Stimulated activated naive B cell treated with anti-CD40 and anti-IgM and Interleukin-4, amounts not matched to agents 10 μg/mL and 1 μg/mL and 100 μg/mL, for 72 hours (primary cell): ENCODE measurements around the gene SHF.

Experiments
- ATAC-seq, 2 donors: fragments of 150-1000 bp; cut with Tn5 transposase; replicated peaks; 2 replicates each; pipeline ENCODE4 v1.10.0; 2021; ENCODE audit warnings: moderate library complexity in 1 of 2
- DNase-seq: peaks from one replicate; pipeline ENCODE4 v3.0.0; 2021
- H3K27ac Mint-ChIP-seq: one replicate; pipeline ENCODE4 v1.8.0; 2022; ENCODE audit warnings: mild to moderate bottlenecking, mixed read lengths
- H3K27me3 Mint-ChIP-seq, 2 donors: one replicate each; pipeline ENCODE4 v1.8.0; 2022; ENCODE audit warnings: mixed read lengths in 2 of 2
- H3K36me3 Mint-ChIP-seq, 2 donors: one replicate each; pipeline ENCODE4 v1.8.0; 2022; ENCODE audit warnings: mixed read lengths in 2 of 2, mild to moderate bottlenecking in 1 of 2
- H3K4me1 Mint-ChIP-seq, 2 donors: one replicate each; pipeline ENCODE4 v1.8.0; 2022; ENCODE audit warnings: mixed read lengths in 2 of 2, mild to moderate bottlenecking in 1 of 2
- H3K4me3 Mint-ChIP-seq, 2 donors: one replicate each; pipeline ENCODE4 v1.8.0; 2022; ENCODE audit warnings: mild to moderate bottlenecking in 2 of 2, mixed read lengths in 2 of 2, moderate library complexity in 1 of 2
- H3K9me3 Mint-ChIP-seq, 2 donors: one replicate each; pipeline ENCODE4 v1.8.0; 2022; ENCODE audit warnings: mixed read lengths in 2 of 2, mild to moderate bottlenecking in 1 of 2

Gene SHF

DNA sequence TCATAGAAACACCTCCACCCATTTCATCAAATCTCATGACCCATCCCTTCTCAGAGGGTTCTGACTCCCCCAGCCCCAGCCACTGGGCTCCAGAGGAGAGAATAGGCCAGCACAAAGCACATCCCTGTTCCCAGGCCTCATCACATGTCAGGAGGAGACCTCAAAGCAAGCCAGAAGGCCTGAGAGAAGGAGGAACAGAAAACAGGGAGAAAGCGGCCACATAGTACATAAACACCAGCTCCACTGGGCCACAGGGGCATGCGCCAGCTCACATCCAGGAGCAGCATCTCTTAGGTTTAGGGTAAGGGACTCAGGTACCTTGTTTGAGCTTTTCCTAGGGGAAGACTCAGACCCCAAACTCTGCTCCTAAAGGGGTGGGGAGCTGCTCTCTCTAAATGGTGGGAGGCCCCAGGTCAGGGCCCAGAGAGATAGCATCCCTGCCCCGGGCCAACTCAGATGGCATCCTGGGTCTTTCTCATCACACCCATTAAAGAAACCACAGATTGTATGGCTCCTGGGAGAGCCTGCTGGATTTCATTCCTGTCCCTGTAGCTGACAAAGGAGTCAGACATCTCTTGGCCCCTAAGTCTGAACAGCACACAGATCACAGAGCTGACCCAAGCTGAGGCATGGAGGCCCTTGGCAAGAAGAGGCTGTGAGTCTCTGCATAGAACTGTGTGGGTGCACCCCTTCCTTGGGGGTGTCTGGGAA lies 2.5 kb downstream of the SHF start:
- Mint-ChIP-seq H3K9me3 (no peaks in the 10 kb centered on the region), H3K27ac (peak overlapping the region; percentile 80), H3K36me3 (peaks cover 12 to 24% of the 10 kb centered on the region in 2 donors), H3K4me3 (peak overlapping the region in 1 of 2 donors; percentile 12), H3K4me1 (peaks cover 44 to 63% of the 10 kb centered on the region in 2 donors), H3K27me3 (no peaks in the 10 kb centered on the region)
- DNase-seq (no peak), ATAC-seq (no peak)

DNA sequence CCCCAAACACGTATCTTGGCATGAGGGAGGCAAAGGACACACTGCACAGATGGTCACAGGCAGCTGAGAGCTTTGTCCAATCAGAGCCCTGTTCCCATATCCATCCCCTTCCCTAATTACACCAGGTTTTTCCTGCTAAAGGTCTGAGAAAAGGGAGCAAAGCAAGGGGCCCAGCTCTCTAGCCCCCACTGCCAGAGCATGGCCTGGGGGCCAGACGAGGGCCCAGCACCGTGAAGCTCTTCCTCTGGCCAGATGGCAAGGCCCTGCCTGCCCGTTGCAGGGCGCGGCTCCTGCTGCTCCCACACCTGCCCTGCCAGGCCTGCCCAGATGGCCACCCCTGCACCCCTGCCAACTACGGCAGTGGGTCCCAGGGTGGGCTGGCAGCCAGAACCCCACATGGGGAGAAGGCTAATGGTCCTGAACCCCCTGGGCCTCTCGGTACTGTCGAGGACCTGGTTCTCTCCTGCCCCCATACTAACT lies 3.2 kb downstream of the SHF start:
- H3K4me3 Mint-ChIP-seq = no peak overlapping the region
- H3K27ac Mint-ChIP-seq = peak overlapping the region; percentile 80

DNA sequence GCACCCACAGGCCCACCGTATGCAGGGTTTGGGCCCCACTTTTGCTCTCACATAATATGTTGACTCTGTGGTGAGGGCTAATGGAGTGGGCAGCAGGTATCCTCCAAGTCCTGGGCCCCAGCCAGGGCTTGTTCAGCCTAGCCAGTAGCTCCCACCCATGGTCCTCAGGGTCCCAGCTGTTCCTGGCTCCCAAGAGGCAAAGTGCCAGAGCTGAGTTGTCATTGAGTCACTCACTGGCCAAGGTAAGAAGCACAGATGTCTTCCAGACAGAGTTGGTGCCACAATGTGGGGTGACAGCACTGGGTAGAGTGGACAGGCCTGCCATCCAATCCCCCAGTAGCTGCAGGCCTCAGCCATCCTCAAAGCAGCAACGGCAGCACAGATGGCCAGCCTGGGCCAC lies 4.3 kb downstream of the SHF start:
- Mint-ChIP-seq H3K27ac (no peak overlapping the region), H3K27me3 (no peaks in the 10 kb centered on the region), H3K4me1 (peaks cover 45 to 62% of the 10 kb centered on the region in 2 donors), H3K4me3 (no peak overlapping the region), H3K36me3 (peaks cover 12 to 27% of the 10 kb centered on the region in 2 donors), H3K9me3 (no peaks in the 10 kb centered on the region)
- ATAC-seq = no peak
- no peak for DNase-seq

More for the DNA sequence above, 3.2 kb downstream of the SHF start:
- ATAC-seq (no peak), DNase-seq (no peak)
- H3K9me3 Mint-ChIP-seq = no peaks in the 10 kb centered on the region
- peaks cover 12 to 27% of the 10 kb centered on the region in 2 donors for H3K36me3 Mint-ChIP-seq
- no peaks in the 10 kb centered on the region for H3K27me3 Mint-ChIP-seq
- H3K4me1 Mint-ChIP-seq = peaks cover 47 to 65% of the 10 kb centered on the region in 2 donors

- no peak overlapping the region for H3K4me3 Mint-ChIP-seq
- no peak overlapping the region for H3K27ac Mint-ChIP-seq
- H3K4me1 Mint-ChIP-seq = peaks cover 41 to 58% of the 10 kb centered on the region in 2 donors
- no peak for DNase-seq
- H3K9me3 Mint-ChIP-seq = no peaks in the 10 kb centered on the region
- no peaks in the 10 kb centered on the region for H3K27me3 Mint-ChIP-seq
- peaks cover 12 to 27% of the 10 kb centered on the region in 2 donors for H3K36me3 Mint-ChIP-seq
- no peak for ATAC-seq
These were observed 4.8 kb downstream of the SHF start for GRCh38 chr15:45182996-45183395.

DNA sequence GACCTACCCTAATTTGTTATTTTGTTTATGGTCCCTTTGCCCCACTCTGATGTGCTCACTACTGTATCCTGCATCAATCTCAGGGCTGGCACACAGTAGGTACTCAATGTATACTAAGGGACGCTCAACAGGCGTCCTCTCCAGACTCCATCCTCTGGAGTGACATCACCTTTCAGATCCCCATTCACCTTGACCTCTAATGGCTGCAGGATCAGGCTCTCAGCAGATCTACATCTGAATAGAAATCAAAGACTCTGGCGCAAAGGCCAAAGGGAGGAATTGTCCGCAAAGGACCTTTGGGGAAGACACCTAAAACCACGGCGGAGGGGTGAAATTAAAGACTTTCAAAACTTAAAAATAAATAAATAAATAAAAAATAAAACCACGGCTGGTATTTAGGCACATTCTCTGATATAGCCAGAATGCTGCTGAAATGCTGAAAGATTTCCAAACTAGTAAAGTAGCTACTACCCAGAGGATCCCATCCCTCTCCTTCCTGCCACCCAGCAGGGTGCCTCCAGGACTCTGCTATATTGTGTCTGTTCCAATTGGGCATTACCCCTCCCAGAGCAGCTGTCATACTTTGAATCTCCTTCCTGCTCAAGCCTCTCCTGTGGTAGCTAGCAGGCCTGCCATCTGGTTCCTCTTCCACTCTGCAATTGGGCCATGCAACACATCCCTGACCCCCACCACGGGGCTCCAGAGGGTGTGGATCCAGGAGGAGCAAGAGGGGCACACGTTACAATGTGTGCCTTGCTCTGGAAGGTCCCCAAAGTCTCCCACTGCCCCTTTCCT lies 6.1 kb downstream of the SHF start:
- no peak for DNase-seq
- Mint-ChIP-seq H3K27ac (no peak overlapping the region), H3K4me1 (peaks cover 37 to 53% of the 10 kb centered on the region in 2 donors), H3K27me3 (no peaks in the 10 kb centered on the region), H3K36me3 (peaks cover 23 to 34% of the 10 kb centered on the region in 2 donors), H3K9me3 (no peaks in the 10 kb centered on the region), H3K4me3 (no peak overlapping the region)
- ATAC-seq = no peak

DNA sequence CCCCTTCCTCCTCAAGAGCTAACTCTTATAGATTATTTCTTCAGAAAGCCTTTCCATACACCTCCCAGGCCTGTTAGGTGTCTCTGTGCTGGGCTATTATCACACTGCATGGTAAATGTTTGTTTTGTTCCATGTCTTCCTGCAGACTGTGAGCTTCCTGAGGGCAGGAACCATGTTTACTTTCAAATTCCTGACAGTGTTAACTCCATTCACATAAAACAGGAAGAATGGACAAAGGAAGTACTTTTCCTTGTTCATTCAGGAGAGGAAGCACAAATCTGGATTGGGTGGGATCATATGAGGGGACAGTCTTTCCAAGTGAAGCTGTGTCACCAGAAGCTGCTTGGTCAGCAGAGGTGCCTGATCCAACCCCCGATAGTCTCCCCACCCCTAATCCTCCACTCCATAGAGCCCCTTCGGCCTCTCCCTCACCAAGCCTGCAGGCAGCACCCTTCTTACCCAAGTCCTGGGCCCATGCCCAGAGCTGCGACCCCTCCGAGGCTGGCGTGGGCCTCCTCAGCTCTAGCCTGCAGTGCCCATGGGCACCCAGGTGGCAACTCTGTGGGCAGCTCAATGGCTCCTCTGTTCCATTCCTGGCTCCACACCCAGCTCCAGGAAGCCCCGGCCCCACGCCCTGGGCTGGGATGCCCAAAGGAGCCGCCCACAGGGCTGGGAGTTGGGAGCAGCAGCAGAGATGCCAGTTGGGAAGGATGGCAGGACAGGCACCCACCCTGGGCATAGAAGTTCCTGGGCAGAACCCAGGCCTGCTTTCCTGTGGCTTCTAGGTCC lies 6.9 kb downstream of the SHF start:
- Mint-ChIP-seq H3K36me3 (peaks cover 26 to 41% of the 10 kb centered on the region in 2 donors), H3K27ac (no peak overlapping the region), H3K4me1 (peaks cover 31 to 44% of the 10 kb centered on the region in 2 donors), H3K9me3 (no peaks in the 10 kb centered on the region), H3K4me3 (no peak overlapping the region), H3K27me3 (no peaks in the 10 kb centered on the region)
- no peak for DNase-seq
- ATAC-seq = no peak

DNA sequence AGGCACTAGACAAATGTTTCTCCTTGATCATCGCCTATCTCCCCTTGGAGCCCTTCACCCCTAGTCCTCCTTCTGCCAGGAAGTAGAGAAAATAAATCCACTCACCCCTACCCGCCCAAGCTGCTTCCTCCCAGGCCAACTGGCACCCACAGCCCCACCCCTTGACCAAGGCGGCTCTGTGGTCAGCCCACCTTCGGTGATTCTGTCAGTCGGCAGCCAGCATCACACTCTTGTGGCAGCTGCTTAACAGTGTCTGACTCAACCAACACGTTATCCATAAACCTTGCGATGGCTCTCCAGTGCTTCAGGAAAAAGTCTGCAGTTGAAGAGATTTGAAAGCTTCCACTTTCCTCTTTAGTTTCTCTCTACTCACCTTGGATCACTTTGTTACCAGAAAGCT lies 7.6 kb downstream of the SHF start:
- DNase-seq (no peak), ATAC-seq (peak; percentile 26 to 31)
- H3K4me3 Mint-ChIP-seq = no peak overlapping the region
- H3K4me1 Mint-ChIP-seq = peaks cover 26 to 38% of the 10 kb centered on the region in 2 donors
- no peaks in the 10 kb centered on the region for H3K27me3 Mint-ChIP-seq
- H3K27ac Mint-ChIP-seq = peak overlapping the region; percentile 70
- H3K36me3 Mint-ChIP-seq = peaks cover 29 to 43% of the 10 kb centered on the region in 2 donors
- no peaks in the 10 kb centered on the region for H3K9me3 Mint-ChIP-seq

- peaks cover 35 to 48% of the 10 kb centered on the region in 2 donors for H3K36me3 Mint-ChIP-seq
- no peak overlapping the region for H3K4me3 Mint-ChIP-seq
- ATAC-seq (peak; percentile 39 to 42), DNase-seq (no peak)
- H3K9me3 Mint-ChIP-seq = no peaks in the 10 kb centered on the region
- H3K4me1 Mint-ChIP-seq = peaks cover 22 to 30% of the 10 kb centered on the region in 2 donors
- H3K27ac Mint-ChIP-seq = no peak overlapping the region
- no peaks in the 10 kb centered on the region for H3K27me3 Mint-ChIP-seq
These were observed 8.4 kb downstream of the SHF start for GRCh38 chr15:45179221-45179985.

DNA sequence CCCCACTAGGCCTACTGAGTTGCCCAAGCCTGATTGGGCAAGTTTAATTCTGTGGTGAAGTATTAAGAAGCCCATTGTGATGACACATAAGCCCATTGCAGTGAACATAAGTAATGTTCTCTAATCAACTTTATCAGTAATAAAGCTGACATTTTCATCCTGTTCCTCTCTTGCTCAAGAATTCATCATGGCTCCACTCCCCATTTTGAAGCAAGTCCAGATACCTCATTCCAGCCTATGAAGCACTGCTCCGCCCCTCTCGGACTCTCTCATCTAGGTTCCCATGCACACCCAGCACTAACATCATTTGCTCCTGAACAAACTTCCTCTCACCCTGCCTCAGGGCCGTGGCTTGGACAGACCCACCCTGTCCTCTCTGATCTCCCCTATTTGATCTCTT lies 10.5 kb downstream of the SHF start:
- Mint-ChIP-seq H3K27me3 (no peaks in the 10 kb centered on the region), H3K4me1 (peaks cover 11 to 12% of the 10 kb centered on the region in 2 donors), H3K9me3 (no peaks in the 10 kb centered on the region), H3K27ac (no peak overlapping the region), H3K36me3 (peaks cover 43 to 58% of the 10 kb centered on the region in 2 donors), H3K4me3 (no peak overlapping the region)
- no peak for DNase-seq
- ATAC-seq = no peak

DNA sequence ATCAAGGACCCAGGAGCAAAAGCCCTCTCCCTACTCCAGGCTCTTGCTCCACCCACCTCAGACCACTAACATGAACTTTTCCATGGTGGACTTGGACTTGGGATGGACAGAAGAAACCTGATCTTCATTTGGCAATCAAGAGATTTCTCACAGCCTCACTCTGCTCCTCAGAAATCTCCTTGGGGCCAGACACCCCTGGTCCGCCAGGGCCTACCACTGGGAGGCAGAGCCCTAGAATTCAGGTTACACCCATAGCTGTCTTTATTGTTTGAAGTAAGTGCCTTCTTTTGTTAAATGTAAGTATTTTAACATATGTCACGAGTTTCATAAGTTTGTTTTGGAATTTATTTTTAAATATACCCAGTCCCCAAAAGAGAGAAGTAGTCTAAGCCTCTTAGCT lies 13.2 kb downstream of the SHF start:
- DNase-seq = no peak
- ATAC-seq = no peak

GRCh38 chr15:45174069-45174468 lies 13.7 kb downstream of the SHF start:
- DNase-seq (no peak), ATAC-seq (no peak)
- Mint-ChIP-seq H3K27ac (no peak overlapping the region), H3K27me3 (no peaks in the 10 kb centered on the region), H3K4me3 (no peak overlapping the region), H3K4me1 (peaks cover 8 to 13% of the 10 kb centered on the region in 2 donors), H3K36me3 (peaks cover 46 to 52% of the 10 kb centered on the region in 2 donors), H3K9me3 (no peaks in the 10 kb centered on the region)

More for the DNA sequence above, 13.2 kb downstream of the SHF start:
- Mint-ChIP-seq H3K4me1 (peaks cover 4 to 8% of the 10 kb centered on the region in 2 donors), H3K9me3 (no peaks in the 10 kb centered on the region), H3K4me3 (no peak overlapping the region), H3K27me3 (no peaks in the 10 kb centered on the region), H3K27ac (no peak overlapping the region), H3K36me3 (peaks cover 46 to 52% of the 10 kb centered on the region in 2 donors)

DNA sequence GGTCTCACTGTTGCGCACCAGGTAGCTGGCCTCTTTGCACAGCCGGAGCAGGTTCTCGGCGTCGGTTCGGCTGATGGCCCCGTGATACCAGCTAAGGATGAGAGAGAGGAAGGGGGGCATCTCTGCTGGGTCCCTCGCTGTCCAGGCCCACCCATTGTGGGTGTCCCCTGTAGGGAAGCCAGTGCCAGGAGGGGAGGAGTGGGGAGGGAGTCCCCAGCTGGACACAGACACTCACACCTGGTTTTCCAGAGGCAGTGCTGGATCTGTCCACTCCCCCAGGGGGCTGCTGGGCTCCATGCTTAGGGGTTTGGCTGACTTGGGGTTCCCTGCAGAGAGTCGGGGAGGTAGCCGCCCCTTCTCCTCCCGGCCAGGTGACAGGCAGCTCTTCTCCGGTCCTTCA lies 15.9 kb downstream of the SHF start:
- ATAC-seq (no peak), DNase-seq (no peak)
- no peaks in the 10 kb centered on the region for H3K27me3 Mint-ChIP-seq
- peaks cover 16 to 31% of the 10 kb centered on the region in 2 donors for H3K4me1 Mint-ChIP-seq
- H3K36me3 Mint-ChIP-seq = peaks cover 37 to 44% of the 10 kb centered on the region in 2 donors
- no peaks in the 10 kb centered on the region for H3K9me3 Mint-ChIP-seq
- no peak overlapping the region for H3K4me3 Mint-ChIP-seq
- no peak overlapping the region for H3K27ac Mint-ChIP-seq

DNA sequence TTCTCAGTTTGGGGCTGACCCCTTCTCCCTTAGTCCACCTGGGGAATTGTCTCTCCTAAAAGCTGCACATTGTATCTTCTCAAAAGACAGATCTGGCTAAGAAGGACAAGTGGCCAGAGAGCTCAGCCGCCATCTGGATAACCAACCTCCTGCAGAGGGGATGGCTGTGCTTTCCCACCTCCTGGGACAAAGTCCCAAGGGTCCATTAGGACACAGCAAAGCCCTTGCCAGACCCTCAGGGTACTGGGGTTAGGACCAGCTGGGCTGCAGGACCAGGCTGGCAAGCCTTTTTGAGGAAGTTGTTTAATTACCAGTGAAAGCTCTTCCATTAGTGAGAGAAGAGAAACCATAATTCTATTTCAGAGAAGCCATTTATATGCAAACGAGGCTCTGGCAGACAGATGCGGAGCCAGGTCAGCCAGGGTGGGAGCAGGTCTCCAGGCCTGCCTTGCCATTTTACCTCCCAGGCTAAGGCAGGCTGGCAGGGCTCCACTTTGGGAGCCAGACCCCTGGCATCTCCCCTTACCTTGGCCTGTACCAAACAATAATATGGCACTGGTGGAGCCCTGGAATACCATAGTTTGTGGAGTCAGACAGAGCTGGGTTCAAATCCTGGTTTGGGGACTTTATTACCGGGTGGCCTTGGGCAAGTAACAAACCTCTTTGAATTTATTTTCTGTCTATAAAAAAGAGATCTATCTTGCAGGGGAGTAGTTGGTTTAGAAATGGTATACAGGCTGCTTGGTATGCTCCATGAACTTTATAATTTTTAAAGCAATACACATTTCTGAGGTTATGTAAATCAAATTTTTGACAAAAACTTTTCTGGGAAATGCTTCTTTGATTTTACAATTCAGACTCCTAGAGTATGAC lies 17.9 kb downstream of the SHF start:
- peak overlapping the region; percentile 65 for H3K27ac Mint-ChIP-seq
- H3K9me3 Mint-ChIP-seq = no peaks in the 10 kb centered on the region
- H3K4me1 Mint-ChIP-seq = peaks cover 30 to 48% of the 10 kb centered on the region in 2 donors
- H3K36me3 Mint-ChIP-seq = peaks cover 18 to 28% of the 10 kb centered on the region in 2 donors
- ATAC-seq (no peak), DNase-seq (no peak)
- H3K4me3 Mint-ChIP-seq = no peak overlapping the region
- no peaks in the 10 kb centered on the region for H3K27me3 Mint-ChIP-seq
